ENCODE data around the gene AGAP3.

The AGAP3 gene

DNA sequence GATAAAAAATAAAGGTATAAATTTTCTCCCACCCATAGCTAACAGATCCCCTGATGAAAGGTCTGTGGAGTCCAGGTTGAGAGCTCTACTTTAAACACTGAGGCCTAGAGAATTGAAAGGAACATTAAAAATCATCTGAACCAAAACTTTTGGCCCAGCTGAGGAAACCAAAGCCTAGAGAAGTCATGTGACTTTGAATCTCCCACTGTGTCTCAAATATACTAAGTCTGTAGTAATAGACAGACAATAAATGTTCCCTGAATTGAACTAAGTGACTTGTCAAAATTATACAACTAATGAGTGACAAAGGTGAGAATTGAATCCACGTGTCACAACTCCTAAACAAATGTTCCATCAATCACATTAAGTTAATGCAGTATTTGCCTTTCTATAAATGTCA, 75.5 kb downstream of the AGAP3 start:
- no peak for DNase-seq (ENCODE audit: low read depth in 2 of 2)

DNA sequence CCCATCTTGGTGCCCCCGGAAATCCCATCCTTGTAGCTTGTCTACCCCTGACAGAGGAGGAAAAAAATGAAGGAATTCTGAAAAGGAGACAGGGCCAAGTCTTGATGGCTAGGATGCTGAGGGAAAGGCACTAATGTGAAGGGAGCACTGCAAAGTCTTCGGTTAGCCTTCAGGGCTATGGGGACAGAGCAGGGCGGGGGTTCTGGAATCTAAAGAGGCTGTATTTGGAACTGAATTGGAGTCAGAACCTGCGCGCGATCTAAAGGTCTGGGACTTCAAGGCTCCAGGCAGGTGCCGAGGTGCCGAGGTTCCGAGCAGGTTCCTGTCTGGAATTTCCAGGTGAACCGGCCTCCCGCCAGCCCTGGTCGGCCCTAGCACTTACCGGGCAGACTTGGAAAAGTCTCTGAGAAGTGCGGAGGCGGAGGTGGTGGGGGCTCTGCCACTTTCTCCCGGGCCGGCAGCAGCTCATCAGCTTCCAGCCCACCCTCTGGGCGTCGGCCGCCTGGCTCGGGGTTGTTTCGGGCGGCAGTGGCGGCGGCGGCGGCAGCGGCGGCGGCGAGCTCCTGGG, 80.4 kb downstream of the AGAP3 start:
- no peak for DNase-seq (ENCODE audit: low read depth in 2 of 2)

DNA sequence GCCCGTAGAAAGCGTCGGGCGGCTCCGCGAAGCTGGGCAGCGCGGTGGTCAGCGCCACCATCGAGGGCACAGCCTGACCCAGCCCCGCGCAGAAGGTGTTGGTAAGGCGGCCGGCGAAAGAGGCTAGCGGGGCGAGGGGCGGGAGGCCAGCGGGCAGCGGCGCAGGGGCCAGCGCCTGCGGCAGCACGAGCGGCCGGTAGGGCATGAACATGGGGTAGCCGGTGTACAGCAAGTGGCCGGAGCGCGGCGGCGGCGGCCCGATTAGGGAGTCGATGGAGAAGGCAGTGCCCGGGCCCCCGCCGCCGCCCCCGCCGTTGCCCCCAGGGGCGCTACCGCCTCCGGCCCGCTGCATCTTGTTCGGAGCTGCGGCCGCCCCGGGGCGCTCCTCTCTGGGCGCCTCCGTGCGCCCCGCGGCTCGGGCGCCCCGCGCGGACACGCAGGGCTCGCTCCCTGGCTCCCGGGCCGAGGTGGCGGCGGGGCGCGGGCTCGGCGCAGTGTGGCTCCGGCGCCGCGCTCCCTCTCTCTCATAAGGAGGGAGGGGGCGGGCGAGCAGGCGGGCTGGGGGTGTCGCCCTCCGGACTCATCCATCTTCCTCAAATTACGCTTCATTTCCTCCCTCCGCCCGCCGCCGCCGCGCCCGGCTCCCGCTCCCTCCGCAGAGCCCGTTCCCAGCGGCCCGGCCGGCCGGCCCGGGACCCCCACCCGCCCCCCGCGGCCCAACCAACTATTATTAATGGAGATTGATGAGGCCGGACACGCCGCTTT, 81.1 kb downstream of the AGAP3 start, which contains the start of gene GBX1:
TSS of gene GBX1 (minus strand) at position 498 of the 765 bp plus-strand sequence. CDS start at position 352, 146 bp downstream.
- DNase-seq (ENCODE audit: low read depth in 2 of 2): no peak

DNA sequence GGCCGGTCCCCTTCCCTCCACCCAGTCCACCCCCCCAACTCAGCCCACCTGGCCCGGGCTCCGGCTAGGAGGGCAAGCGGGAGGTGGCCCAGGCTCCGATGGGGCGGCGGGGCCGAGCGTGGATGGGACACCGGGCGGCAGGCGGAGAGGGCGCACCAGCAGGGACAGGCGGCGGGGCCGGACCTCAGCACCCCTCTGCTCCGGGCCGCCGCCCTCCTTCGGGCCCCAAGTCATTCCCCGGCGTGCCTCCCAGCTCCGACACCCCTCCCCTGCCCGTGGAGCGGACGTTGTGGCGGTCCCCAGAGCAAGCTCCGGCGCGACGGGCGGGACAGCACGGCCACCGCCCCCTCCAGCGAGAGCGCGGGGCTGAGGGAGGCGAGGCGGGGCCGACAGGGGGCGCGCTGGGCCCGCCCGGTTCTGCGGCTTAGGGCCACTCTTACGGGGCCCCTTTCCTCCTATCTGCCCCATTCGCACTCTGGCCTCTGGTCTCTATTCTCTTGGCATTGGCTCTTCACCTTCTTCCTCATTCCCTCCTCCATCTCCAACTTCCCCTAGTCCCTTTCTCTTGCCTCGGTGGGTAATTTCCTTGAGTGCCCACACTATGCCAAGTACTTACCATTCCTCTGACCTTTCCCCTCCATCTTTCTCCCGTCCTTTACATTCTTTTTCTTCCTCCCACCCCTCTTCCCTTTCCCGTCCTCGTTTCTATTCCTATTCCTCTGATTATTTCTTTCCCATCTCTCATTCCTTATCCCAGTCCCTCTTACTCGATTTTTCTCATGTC, 81.9 kb downstream of the AGAP3 start:
- DNase-seq (ENCODE audit: low read depth in 2 of 2): peak in 1 of 2 donors; percentile 32

DNA sequence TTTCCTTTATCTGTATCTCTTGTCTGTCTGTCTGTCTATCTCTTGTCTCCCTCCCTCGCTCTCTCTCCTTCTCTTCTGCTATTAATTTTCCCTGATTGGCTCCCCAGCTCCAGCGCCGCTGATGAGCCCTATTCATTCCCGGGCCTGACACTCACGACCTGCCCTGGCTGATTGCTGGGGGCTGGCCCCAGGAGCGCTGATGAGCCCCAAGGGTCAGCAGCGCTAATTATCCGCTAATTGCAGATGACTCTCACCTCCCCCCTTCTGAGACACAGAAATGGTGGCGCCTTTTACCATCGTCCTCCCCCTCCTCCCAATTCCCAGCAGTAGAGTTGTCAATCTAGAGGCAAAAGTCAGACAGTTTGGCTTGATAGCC, 82.5 kb downstream of the AGAP3 start:
- no peak for DNase-seq (ENCODE audit: low read depth in 2 of 2)

DNA sequence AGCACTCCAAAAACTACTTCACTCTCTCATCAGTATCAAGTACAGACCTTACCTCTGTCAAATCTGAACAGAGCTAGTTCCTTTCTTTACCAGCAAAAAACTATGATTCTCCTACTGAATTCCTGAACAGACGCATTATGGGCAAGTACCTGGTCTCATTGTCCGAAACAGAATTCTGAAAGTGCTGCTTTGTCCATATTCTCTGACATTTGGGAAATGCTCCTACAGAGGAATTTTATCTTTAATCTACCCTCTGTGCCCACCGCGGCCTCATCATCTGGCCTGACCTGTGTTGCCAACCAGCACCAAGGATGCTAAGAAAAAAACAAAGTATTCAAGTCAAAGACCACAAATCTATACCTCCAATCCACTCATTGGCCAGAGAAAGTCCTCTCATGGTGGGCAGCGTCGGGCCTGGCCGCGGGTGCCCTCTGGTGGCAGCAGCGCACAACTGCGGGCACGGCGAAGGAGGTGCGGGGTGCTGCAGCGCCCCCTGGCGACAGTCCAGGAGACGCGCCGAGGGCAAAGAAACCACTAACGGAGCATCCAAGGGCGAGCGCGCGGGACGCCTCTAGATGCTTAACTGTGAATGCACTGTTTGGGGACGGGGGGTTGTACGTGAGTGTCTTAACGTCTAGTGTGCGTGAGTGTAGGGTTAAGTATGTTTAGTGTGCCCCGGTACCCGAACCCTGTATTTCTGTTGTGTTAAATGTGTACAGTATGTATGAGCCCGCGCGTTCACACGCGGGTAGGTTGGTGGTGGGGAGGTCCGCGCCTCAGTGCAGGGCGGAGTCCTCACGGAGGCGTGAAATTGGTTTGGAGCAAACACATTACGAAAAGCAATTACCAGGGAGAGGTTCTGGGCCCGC, 86.2 kb downstream of the AGAP3 start:
- peak; percentile 41 to 54 for DNase-seq (ENCODE audit: low read depth in 2 of 2)

DNA sequence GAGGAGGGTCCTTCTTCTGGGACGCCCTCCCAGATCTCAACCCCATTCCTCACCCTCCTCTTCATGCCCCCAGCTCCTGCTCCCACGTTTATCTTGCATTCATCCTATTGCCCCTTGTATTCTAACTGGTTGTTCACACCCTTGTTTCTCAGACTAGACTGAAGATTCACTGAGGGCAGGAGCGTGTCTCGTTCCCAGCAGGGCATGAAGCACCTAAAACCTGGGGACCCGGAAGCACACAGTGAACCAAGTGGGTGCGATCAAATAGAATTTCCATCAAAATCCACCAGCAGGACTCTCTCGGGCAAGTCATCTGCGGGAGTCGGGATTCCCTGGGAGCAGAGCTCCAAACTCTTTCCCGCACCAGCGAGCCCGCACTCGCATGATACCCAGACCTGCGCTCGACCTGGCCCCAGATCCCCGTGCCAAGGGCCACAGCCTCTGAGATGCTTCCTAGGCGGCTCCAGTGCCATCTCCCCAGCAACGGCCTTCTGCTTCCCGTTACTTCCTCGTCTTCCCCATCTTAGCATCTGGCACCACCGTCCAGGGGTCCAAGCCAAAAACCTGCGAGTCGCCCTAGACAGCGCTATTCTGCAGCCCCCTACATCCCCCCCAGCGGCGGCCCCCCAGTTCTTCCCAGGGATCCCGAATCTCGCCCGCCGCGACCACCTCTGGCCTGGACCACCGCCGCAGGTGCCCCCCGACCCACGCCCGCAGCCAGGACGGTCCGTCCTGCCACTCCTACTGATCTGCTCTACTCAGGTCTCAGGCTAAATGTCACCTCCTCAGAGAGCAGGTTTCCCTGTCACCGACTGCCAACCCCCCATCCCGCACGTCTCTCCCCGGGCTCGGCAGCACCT, 87.3 kb downstream of the AGAP3 start:
- DNase-seq (ENCODE audit: low read depth in 2 of 2): no peak

DNA sequence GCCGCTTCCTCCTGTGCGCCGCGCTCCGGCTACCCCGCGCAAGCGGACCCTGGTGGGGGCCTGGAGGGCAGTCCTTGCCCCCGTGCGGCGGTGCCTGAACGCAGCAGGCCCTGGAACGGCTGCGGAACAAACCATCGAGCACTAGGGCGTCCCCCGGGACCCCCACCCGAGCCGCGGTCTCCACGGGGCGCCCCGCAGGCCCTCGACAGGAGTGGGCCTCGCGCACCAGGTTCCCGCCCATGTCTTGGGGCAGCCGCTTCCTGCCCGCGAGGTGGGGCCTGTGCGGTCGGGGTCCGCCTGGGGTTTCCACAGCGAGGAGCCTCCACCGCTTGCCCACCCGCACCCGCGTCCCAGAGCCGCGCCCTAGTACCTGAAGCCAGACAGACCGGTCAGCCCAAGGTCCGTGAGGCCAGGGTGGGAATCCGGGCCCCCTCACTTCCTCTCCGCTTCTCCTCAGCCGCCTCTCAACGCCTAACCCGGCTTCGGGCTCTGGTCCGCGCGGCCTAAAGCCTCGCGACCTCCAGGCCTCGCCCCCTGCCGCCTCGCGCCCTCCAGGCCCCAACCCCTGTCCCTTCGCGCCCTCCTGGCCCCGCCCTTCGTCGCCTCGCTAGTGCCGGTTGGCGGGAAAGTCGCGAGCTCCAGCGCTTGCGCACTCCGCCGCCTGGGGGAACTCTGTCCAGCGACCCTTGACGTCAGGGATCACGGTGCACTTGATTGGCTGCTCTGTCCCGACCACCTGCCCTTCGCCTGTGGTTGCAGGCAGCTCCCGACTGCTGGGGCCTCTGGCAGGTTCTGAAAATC, 88.2 kb downstream of the AGAP3 start:
- DNase-seq (ENCODE audit: low read depth in 2 of 2): no peak

DNA sequence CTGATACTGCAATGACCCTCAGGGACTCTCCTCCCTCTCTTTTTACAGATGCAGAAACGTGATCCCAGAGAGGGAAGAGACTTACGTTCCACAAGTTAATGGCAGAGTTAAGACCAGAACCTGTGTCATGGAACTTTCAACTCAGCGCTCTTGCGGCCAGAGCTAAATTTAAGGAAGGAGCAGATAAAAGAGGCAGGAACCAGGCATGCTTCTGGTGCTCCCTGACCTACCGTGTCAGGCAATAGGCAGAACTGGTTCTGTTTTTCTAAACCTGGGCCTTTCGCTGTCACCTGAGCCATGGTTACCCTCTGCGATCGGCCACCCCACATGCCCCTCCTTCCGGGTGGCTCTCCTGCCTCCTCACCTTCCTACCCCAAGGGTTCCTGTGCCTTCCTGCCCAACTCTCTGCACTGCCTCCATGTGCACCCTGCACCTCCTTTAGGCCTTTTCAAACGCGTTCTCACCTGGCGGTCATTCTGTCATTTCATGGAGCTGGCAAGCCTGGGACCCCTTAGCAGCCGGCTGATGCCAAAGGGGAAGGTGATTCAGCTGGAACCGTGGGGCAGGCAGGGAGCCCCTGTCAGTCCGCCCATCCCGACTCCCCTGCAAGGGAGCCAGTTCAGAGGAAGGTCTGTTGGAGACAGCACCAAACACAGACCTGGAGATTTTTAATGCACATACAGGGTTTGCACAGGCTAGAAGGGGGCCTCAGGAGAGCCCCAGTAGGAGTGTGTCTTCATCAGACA, 88.9 kb downstream of the AGAP3 start:
- DNase-seq (ENCODE audit: low read depth in 2 of 2): no peak

DNA sequence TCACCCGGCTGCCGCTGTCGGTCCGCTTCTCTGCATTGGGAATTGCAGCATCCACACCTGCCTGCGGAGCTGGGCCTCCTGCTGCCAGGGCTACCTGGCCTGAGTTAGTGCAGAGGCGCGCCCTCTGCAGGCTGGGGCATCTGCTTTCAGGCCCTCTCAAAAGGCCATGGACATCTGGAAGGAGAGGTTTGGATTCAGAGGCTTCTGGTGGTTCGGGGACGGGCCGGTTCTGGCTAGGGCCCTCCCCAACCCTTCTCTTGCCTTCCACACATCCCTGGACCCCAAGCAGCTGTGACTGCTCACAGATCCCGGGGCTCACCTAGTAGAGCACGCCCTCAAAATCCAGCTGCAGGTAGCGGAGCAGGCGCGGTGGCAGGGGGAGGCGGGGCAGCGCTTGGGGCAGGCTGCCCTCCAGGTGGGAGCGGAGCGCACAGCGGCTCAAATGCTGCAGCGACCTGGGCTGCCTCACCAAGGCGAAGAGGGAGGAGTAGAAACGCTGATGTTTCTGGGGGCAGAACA, 89.6 kb downstream of the AGAP3 start:
- DNase-seq (ENCODE audit: low read depth in 2 of 2): no peak

DNA sequence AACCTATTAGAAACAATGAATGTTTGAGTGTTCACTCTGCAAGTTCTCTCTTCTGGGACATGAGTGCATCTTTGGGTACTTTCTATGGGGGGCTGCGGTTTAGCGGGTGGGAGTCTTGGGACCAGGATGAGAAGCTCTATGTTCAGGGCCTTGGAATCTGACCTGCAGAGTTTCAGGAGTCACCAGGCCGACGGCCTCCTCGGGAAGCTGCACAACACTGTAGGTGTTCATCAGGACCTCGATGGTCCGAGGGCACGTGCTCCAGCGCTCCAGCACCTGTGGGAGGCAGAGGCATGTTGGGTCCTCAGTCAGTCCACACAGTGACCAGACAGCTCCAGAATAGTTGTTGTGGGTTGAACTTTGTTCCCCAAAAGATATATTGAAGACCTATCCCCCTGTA, 90.1 kb downstream of the AGAP3 start:
- no peak for DNase-seq (ENCODE audit: low read depth in 2 of 2)

DNA sequence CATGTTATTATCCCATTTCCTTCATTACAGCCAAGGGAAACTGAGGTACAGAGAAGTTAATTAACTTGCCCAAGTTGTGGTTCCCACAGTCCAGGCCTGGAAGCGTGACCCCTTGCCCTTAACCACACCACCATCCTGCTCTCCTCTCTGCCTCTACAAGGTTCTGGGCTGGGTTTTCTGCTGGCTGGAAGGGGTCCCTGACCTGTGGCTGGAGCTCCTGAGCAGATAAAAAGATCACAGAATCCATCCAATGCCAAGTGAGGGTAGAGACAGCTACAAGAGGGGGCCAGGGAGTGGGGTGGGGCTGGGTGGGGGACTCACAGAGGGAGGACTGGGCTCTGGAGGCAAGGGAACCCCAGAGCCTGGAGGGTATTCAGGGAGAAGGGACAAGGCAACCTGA, 91.0 kb downstream of the AGAP3 start:
- DNase-seq (ENCODE audit: low read depth in 2 of 2): no peak

DNA sequence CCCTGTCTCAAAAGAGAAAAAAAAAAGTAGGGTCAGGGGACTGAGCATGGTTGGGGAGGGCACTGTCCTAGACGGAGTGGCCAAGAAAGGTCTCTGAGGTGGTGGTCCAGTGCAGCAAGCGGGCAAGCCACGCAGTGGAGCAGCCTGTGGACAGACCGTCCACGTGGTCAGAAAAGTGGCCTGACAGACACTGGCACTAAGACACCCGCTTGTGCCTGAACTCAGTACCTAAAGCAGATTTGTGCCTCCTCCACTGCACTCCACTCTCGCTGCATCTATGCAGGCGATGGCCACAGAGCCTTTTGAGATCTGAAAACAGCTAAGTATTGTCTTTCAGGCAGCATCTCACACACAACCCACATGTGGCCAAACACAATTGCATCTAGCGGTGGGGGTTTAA, 92.0 kb downstream of the AGAP3 start:
- DNase-seq (ENCODE audit: low read depth in 2 of 2): no peak

DNA sequence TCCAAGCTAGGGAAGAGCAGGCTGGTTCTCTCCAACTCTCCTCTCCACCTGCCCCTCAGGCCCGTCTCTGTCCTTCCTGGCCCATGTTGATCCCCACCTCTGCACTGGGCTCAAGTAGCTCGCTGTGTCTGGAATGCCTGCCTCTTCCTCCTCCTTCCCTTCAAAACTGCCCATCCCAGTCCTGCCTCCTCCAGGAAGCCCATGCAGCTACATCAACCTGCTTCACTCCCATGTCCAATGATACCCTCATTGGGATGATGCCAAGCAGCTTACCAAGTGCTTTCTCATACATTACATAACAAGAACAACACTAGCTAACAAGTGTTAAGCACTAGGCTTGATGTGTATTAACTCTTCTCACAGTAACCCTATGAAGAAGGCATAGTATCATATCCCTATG, 92.6 kb downstream of the AGAP3 start:
- DNase-seq (ENCODE audit: low read depth in 2 of 2): no peak

DNA sequence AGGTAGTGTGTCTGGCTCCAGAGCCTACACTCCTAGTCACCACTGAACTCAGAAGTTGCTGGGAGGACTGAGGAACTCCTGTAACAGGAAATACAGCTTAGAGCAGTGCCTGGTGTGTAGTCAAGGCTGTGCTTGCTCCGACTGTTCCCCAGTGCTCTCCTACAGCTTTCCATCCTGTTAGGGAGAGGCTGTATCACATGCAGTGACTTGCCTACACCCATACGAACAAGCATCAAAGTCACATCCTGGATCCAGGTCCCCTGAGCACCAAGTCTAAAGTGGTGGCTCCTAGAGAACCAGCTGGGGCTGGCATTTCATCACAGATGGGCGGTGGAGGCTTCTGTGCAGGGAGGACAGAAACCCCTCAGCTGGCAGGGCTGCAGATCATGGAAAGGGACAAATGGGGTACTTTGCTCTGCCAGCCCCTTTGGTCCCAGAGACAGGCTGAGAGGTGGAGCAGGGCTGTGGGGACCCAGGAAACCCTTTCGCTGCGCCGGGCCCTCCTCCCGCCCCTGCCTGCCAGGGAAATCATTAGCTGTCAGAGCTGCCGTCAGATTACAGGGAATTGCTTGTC, 93.1 kb downstream of the AGAP3 start:
- no peak for DNase-seq (ENCODE audit: low read depth in 2 of 2)

DNA sequence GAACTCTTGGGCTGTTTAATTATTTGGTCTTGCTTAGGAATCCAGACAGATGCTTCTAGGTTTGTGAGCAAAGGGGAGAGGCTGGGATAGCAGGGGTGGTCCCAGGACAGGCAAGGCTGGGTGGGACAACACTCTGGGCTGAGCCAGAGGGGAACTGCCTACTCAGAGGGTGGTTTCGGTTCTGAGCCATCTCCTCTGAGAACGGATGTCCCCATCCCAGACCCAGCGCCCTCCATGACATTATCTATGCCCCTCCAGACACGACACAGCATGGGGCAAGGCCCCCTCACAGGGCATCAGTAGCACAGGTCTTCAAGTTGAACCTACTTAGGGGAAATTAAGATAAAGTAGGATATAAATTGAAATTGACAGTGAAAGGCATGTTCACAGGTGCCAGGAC, 93.7 kb downstream of the AGAP3 start:
- no peak for DNase-seq (ENCODE audit: low read depth in 2 of 2)

DNA sequence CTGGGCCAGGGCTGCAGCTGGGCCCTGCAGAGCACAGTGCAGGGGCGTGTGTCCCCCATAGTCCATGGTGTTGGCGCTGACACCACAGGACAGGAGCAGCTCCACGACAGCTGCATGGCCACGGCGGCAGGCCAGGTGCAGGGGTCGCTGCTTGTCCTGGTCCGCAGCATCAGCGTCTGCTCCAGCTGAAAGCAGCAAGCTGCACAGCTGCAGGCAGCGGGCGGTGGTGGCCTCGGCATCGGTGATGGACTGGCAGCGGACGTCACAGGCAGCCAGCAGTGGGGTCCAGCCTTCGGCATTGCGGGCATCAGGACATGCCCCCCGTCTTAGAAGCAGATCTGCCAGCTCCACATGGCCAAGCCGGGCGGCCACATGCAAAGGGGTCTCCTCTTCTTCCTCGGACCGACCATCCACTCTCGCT, 94.7 kb downstream of the AGAP3 start:
- DNase-seq (ENCODE audit: low read depth in 2 of 2): no peak

DNA sequence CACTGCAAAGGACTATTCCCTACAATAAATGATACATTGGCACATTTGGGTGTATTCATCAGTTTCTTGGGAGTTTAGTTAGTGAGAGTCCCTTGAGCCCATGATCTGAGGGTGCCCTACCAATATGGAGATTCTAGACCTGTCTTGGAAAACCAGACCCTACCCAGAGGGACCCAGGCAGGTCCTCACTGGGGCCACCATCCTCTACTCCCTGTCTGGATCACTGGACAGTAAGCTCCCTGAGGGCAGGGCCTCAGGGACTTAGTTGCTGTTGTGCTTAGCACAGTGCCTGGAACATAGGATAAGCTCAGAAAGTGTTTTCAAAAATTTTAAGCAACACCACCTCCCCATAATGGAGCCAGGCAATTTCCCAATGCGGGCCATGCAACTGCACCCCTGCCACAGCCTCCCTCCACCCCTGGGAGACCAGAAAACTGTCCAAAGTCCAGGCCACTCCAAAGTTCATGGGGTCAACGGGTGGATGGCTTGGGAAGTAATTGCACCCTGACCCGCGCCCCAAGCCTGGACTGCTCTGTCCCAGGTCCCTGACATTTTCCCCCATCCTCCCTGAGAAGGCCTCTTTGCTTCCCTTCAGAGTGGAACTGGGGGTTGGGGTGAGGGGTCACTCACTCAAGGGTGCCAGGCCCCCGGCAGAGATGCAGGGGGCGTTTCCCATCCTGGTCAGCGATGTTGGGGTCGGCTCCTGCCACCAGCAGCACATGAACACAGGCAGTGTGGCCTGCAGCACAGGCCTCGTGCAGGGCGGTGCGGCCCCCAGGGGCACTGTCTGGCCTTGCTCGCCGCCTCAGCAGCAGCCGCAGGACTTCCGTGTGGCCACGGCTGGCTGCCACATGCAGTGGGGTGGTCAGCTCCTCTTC, 99.7 kb downstream of the AGAP3 start:
- no peak for DNase-seq (ENCODE audit: low read depth in 2 of 2)
